ENCODE results near the gene TSHZ2.

The TSHZ2 gene

GRCh38 chr20:53159160-53159559 lies 187.0 kb downstream of the TSHZ2 start:
- no peak for DNase-seq (ENCODE audit: low read depth in 2 of 3, low spot score in 1 of 3)

- no peak for DNase-seq (ENCODE audit: low read depth in 2 of 3, low spot score in 1 of 3)
Observed at GRCh38 chr20:53161073-53161472, 188.9 kb downstream of the TSHZ2 start.

- no peak for DNase-seq (ENCODE audit: low read depth in 2 of 3, low spot score in 1 of 3)
Observed at GRCh38 chr20:53161473-53161872, 189.3 kb downstream of the TSHZ2 start.

GRCh38 chr20:53162251-53162835 lies 190.2 kb downstream of the TSHZ2 start:
- DNase-seq (ENCODE audit: low read depth in 2 of 3, low spot score in 1 of 3) = no peak

GRCh38 chr20:53163486-53163885 lies 191.3 kb downstream of the TSHZ2 start:
- no peak for DNase-seq (ENCODE audit: low read depth in 2 of 3, low spot score in 1 of 3)

GRCh38 chr20:53164072-53164471 lies 191.9 kb downstream of the TSHZ2 start:
- no peak for DNase-seq (ENCODE audit: low read depth in 2 of 3, low spot score in 1 of 3)

- DNase-seq (ENCODE audit: low read depth in 2 of 3, low spot score in 1 of 3) = no peak
Observed at GRCh38 chr20:53165452-53165851, 193.3 kb downstream of the TSHZ2 start.

GRCh38 chr20:53168491-53168890 lies 196.3 kb downstream of the TSHZ2 start:
- no peak for DNase-seq (ENCODE audit: low read depth in 2 of 3, low spot score in 1 of 3)

- no peak for DNase-seq (ENCODE audit: low read depth in 2 of 3, low spot score in 1 of 3)
Observed at GRCh38 chr20:53170196-53170595, 198.0 kb downstream of the TSHZ2 start.

- DNase-seq (ENCODE audit: low read depth in 2 of 3, low spot score in 1 of 3) = no peak
Observed at GRCh38 chr20:53171065-53171464, 198.9 kb downstream of the TSHZ2 start.

- no peak for DNase-seq (ENCODE audit: low read depth in 2 of 3, low spot score in 1 of 3)
Observed at GRCh38 chr20:53174454-53174853, 202.3 kb downstream of the TSHZ2 start.

GRCh38 chr20:53175135-53175780 lies 203.1 kb downstream of the TSHZ2 start:
- no peak for DNase-seq (ENCODE audit: low read depth in 2 of 3, low spot score in 1 of 3)

- DNase-seq (ENCODE audit: low read depth in 2 of 3, low spot score in 1 of 3) = no peak
Observed at GRCh38 chr20:53176134-53176533, 204.0 kb downstream of the TSHZ2 start.

GRCh38 chr20:53177687-53178086 lies 205.5 kb downstream of the TSHZ2 start:
- DNase-seq (ENCODE audit: low read depth in 2 of 3, low spot score in 1 of 3) = no peak

- no peak for DNase-seq (ENCODE audit: low read depth in 2 of 3, low spot score in 1 of 3)
Observed at GRCh38 chr20:53179749-53180148, 207.6 kb downstream of the TSHZ2 start.

- DNase-seq (ENCODE audit: low read depth in 2 of 3, low spot score in 1 of 3) = no peak
Observed at GRCh38 chr20:53180928-53181362, 208.8 kb downstream of the TSHZ2 start.

- DNase-seq (ENCODE audit: low read depth in 2 of 3, low spot score in 1 of 3) = no peak
Observed at GRCh38 chr20:53181866-53182376, 209.8 kb downstream of the TSHZ2 start.

GRCh38 chr20:53183181-53183580 lies 211.0 kb downstream of the TSHZ2 start:
- no peak for DNase-seq (ENCODE audit: low read depth in 2 of 3, low spot score in 1 of 3)

GRCh38 chr20:53186635-53187034 lies 214.5 kb downstream of the TSHZ2 start:
- DNase-seq (ENCODE audit: low read depth in 2 of 3, low spot score in 1 of 3) = no peak

- DNase-seq (ENCODE audit: low read depth in 2 of 3, low spot score in 1 of 3) = no peak
Observed at GRCh38 chr20:53187392-53188068, 215.4 kb downstream of the TSHZ2 start.

- DNase-seq (ENCODE audit: low read depth in 2 of 3, low spot score in 1 of 3) = no peak
Observed at GRCh38 chr20:53190225-53190624, 218.1 kb downstream of the TSHZ2 start.

- DNase-seq (ENCODE audit: low read depth in 2 of 3, low spot score in 1 of 3) = no peak
Observed at GRCh38 chr20:53191957-53192356, 219.8 kb downstream of the TSHZ2 start.
